OCI-LY7 (cell line): ENCODE results near the gene ISCA1. TPM values are rescaled to one million over a fixed set of nuclear protein-coding genes. Genes with fewer than 3 reads are reported as not detected.
A peak's percentile ranks its signal among the peaks of the same experiment; 100 is the strongest.

ENCODE experiments used
- BruUV-seq: library from RNA; stranded (reverse); fragments of 400-500 nt; replicated peaks from 2 replicates; lab custom pipeline; 2021; lab: Mats Ljungman, UMichigan
- CTCF ChIA-PET: fragments of 300-600 bp; sonication (Branson Sonifier 250); formaldehyde crosslinking; loops from one replicate; lab custom pipeline; 2022; ENCODE audit warnings: antibody characterized with exemption; ENCODE audit not compliant: unreplicated experiment; lab: Charles Lee
- POLR2A ChIA-PET: fragments of 300-600 bp; sonication (Branson Sonifier 250); formaldehyde crosslinking; loops from one replicate; lab custom pipeline; 2022; ENCODE audit warnings: antibody characterized with exemption; lab: Charles Lee
- DNase-seq: peaks from one replicate; pipeline ENCODE4 v3.0.0-alpha.2; 2015; ENCODE audit warnings: low spot score
- H2AFZ ChIP-seq: fragments of 200-600 bp; sonication (generic), shearing (Covaris generic); 2 replicates; pipeline ENCODE4 v1.6.1; 2014; ENCODE audit warnings: mild to moderate bottlenecking, antibody characterized with exemption, low read length, moderate library complexity
- H3K27ac ChIP-seq: fragments of 200-600 bp; sonication (generic); 2 replicates; pipeline ENCODE4 v1.5.1; 2014; ENCODE audit warnings: mixed run types, low read depth, mild to moderate bottlenecking, moderate library complexity, low read length, inconsistent platforms; ENCODE audit not compliant: poor library complexity, severe bottlenecking
- H3K36me3 ChIP-seq: fragments of 200-600 bp; sonication (generic); 2 replicates; pipeline ENCODE4 v1.6.1; 2014; ENCODE audit warnings: mild to moderate bottlenecking, antibody characterized with exemption, low read length, moderate library complexity, mixed read lengths; ENCODE audit not compliant: insufficient read depth
- H3K4me1 ChIP-seq: fragments of 200-600 bp; sonication (generic); 2 replicates; pipeline ENCODE4 v1.5.1; 2014; ENCODE audit warnings: mild to moderate bottlenecking, low read length; ENCODE audit not compliant: insufficient read depth, poor library complexity, severe bottlenecking
- H3K4me2 ChIP-seq: fragments of 200-600 bp; sonication (generic); 2 replicates; pipeline ENCODE4 v1.6.1; 2014; ENCODE audit warnings: mild to moderate bottlenecking, low read length
- H3K4me3 ChIP-seq: fragments of 200-600 bp; sonication (generic); 2 replicates; pipeline ENCODE4 v1.5.1; 2014; ENCODE audit warnings: mild to moderate bottlenecking, low read depth, low read length; ENCODE audit not compliant: poor library complexity, severe bottlenecking
- H3K79me2 ChIP-seq: fragments of 200-600 bp; sonication (generic); 2 replicates; pipeline ENCODE4 v1.6.1; 2016; ENCODE audit warnings: low read depth, mild to moderate bottlenecking, low read length, moderate library complexity, mixed read lengths; ENCODE audit not compliant: insufficient read depth
- H3K9me2 ChIP-seq: fragments of 200-600 bp; sonication (generic); 2 replicates; pipeline ENCODE4 v1.6.1; 2016; ENCODE audit warnings: mild to moderate bottlenecking, low read length, mixed read lengths; ENCODE audit not compliant: insufficient read depth
- H3K9me3 ChIP-seq: fragments of 200-600 bp; sonication (generic); 2 replicates; pipeline ENCODE4 v1.6.1; 2014; ENCODE audit warnings: mild to moderate bottlenecking, mixed run types, low read length, mixed read lengths
- H4K20me1 ChIP-seq: fragments of 200-600 bp; sonication (generic); 2 replicates; pipeline ENCODE4 v1.6.1; 2014; ENCODE audit warnings: mild to moderate bottlenecking, antibody characterized with exemption, low read length, moderate library complexity, mixed read lengths; ENCODE audit not compliant: insufficient read depth
- CTCF ChIP-seq: fragments of 200-600 bp; sonication (generic); conservative IDR thresholded peaks from 2 replicates; pipeline ENCODE4 v1.5.1; 2014; ENCODE audit warnings: mild to moderate bottlenecking, antibody characterized with exemption, low read length, moderate library complexity, mixed read lengths
- EZH2phosphoT487 ChIP-seq: fragments of 200-600 bp; sonication (generic); IDR thresholded peaks from 2 replicates; pipeline ENCODE4 v1.6.1; 2018; ENCODE audit warnings: low read depth, borderline replicate concordance, mild to moderate bottlenecking, mixed run types, antibody characterized with exemption, low read length, moderate library complexity, mixed read lengths
- intact Hi-C: fragments of 100-400 bp; cut with micrococcal nuclease; formaldehyde crosslinking; loops from one replicate; pipeline ENCODE4 v1.10.0; 2022; ENCODE audit not compliant: unreplicated experiment
- total RNA-seq, 2 experiments: library from RNA; depleted of rRNA in 1 of 2; stranded (reverse); fragments of >200 nt in 1 of 2; shearing (Covaris generic) in 1 of 2; gene quantifications; 2 replicates each; pipeline ENCODE4 v1.2.3, GENCODE V29; 2014 to 2022

ISCA1 gene
- total RNA-seq, 2 experiments from 2014 or later = 21.8 to 24.0 TPM

- DNase-seq = no peak
- Histone ChIP-seq H3K9me2 (no peaks in the 10 kb centered on the region), H4K20me1 (peaks cover 18% of the 10 kb centered on the region), H3K4me1 (peaks cover 21% of the 10 kb centered on the region), H3K36me3 (peaks cover 20% of the 10 kb centered on the region), H3K4me3 (peak overlapping the region; percentile 89), H3K9me3 (no peaks in the 10 kb centered on the region), H2AFZ (no peak overlapping the region), H3K79me2 (peaks cover 53% of the 10 kb centered on the region), H3K4me2 (peak overlapping the region; percentile 91), H3K27ac (no peak overlapping the region)
- POLR2A ChIA-PET = interaction anchor here (1.3 kb wide), 1 partner anchor 61 kb away, joined by 3 read pairs; no protein-coding TSS in a partner anchor
- no peak for TF ChIP-seq CTCF
- no peak for TF ChIP-seq EZH2phosphoT487
- CTCF ChIA-PET = no interaction called here
- BruUV-seq = no TSS peak
- intact Hi-C loops = no loop called here
Measured at GRCh38 chr9:86280580-86280979, 1.8 kb downstream of the ISCA1 start.

GRCh38 chr9:86279839-86280238 lies 2.5 kb downstream of the ISCA1 start:
- intact Hi-C loops = no loop called here

More at GRCh38 chr9:86279839-86280238, 2.5 kb downstream of the ISCA1 start:
- H3K9me2 ChIP-seq = no peaks in the 10 kb centered on the region
- POLR2A ChIA-PET = no interaction called here
- no peak for DNase-seq
- H3K27ac ChIP-seq = no peak overlapping the region
- BruUV-seq = no TSS peak
- H3K79me2 ChIP-seq = peaks cover 59% of the 10 kb centered on the region
- no peak overlapping the region for H3K4me3 ChIP-seq
- peaks cover 20% of the 10 kb centered on the region for H3K36me3 ChIP-seq
- TF ChIP-seq EZH2phosphoT487 = no peak
- TF ChIP-seq CTCF = no peak
- peak overlapping the region; percentile 21 for H3K4me2 ChIP-seq
- peaks cover 15% of the 10 kb centered on the region for H3K4me1 ChIP-seq
- CTCF ChIA-PET = no interaction called here
- H2AFZ ChIP-seq = no peak overlapping the region
- H3K9me3 ChIP-seq = no peaks in the 10 kb centered on the region
- H4K20me1 ChIP-seq = peaks cover 18% of the 10 kb centered on the region
